Uterus (tissue), 2 donors: ENCODE data around the gene PRKN.

Experiments
- CTCF ChIP-seq, 4 experiments: fragments of 200-600 bp in 2 of 4; fragments of 450-650 bp in 2 of 4; sonication (generic) in 2 of 4; IDR thresholded peaks; one replicate each; pipeline ENCODE4 v1.5.1; 2016 to 2019; ENCODE audit warnings: antibody characterized with exemption in 4 of 4, mild to moderate bottlenecking in 2 of 4, moderate library complexity in 1 of 4
- POLR2A ChIP-seq, 2 donors: fragments of 450-650 bp; IDR thresholded peaks; one replicate each; pipeline ENCODE4 v1.6.1; 2016; ENCODE audit warnings: antibody characterized with exemption in 2 of 2, mild to moderate bottlenecking in 1 of 2, moderate library complexity in 1 of 2

DNA sequence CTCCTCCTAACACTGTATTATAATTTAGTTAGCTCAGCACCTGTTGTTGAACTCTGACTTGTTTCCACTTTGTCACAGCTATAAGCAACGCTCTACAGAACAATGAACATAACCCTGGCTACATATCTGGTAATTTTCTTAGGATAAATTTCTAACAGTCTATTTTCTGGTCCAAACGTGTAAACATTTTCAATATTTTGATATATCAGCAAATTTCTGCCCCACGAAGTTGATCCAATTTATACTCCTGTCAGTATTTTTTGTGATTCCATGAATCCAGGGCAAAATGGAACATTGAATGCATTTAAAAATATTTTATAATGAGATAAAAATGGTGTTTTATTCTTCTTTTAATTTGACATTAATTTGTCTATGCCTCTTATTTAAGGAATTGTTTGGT, 1005.2 kb downstream of the PRKN start:
- TF ChIP-seq CTCF (IDR thresholded peaks at IDR 0.05) (no peak), POLR2A (IDR thresholded peaks at IDR 0.05) (no peak)
